GM12878 (cell line): ENCODE data around the gene SOD2. TPM values are rescaled to one million over a fixed set of nuclear protein-coding genes. Genes with fewer than 3 reads are reported as not detected.

ENCODE experiments used
- ATAC-seq: fragments of 200-7000 bp; cut with Tn5 transposase; 3 replicates; pipeline ENCODE4 v1.9.1; 2020; ENCODE audit warnings: mild to moderate bottlenecking, moderate library complexity
- BruUV-seq: library from RNA; stranded (reverse); fragments of 400-500 nt; replicated peaks from 2 replicates; lab custom pipeline; 2021; lab: Mats Ljungman, UMichigan
- CTCF ChIA-PET: fragments of 300-600 bp; sonication (Branson Sonifier 250); formaldehyde crosslinking; extraction: SDS; loops from one replicate; lab custom pipeline; 2021; ENCODE audit warnings: inconsistent platforms; lab: Yijun Ruan, JAX
- POLR2A ChIA-PET: fragments of 350-600 bp; formaldehyde crosslinking; extraction: SDS; loops from one replicate; lab custom pipeline; 2021; ENCODE audit warnings: inconsistent platforms; lab: Charles Lee
- RAD21 ChIA-PET: fragments of 300-600 bp; sonication (Branson Sonifier 250); formaldehyde crosslinking; loops from one replicate; lab custom pipeline; 2023; ENCODE audit warnings: antibody characterized with exemption; ENCODE audit not compliant: unreplicated experiment; lab: Charles Lee
- SMC1A ChIA-PET: fragments of 300-600 bp; sonication (Branson Sonifier 250); formaldehyde crosslinking; loops from one replicate; lab custom pipeline; 2023; ENCODE audit not compliant: unreplicated experiment, uncharacterized antibody; lab: Charles Lee
- DNase-seq: peaks from one replicate; pipeline ENCODE4 v3.0.0-alpha.2; 2011; ENCODE audit warnings: low read depth, low spot score
- FAIRE-seq: peaks from 3 replicates; lab custom pipeline; 2011; peaks lifted over from hg19 to GRCh38; lab: Jason Lieb, UNC
- H2AFZ ChIP-seq: 2 replicates; pipeline ENCODE4 v1.6.0; 2011; ENCODE audit warnings: low read depth, low read length, control low read depth; ENCODE audit not compliant: control insufficient read depth
- H3K27ac ChIP-seq: 2 replicates; pipeline ENCODE4 v1.5.1; 2011; ENCODE audit warnings: control low read depth; ENCODE audit not compliant: control insufficient read depth, insufficient read depth
- H3K27me3 ChIP-seq, 2 experiments: replicated peaks in 1 of 2; 2 replicates each; pipeline versions ENCODE4 v1.6.0 to v1.6.1; 2011; ENCODE audit warnings: low read length in 1 of 2; ENCODE audit not compliant: control insufficient read depth in 2 of 2, insufficient read depth in 2 of 2
- H3K36me3 ChIP-seq, 2 experiments: 2 replicates each; pipeline ENCODE4 v1.5.1; 2011; ENCODE audit warnings: low read length in 1 of 2; ENCODE audit not compliant: control insufficient read depth in 2 of 2, insufficient read depth in 2 of 2
- H3K4me1 ChIP-seq: 2 replicates; pipeline ENCODE4 v1.6.1; 2011; ENCODE audit warnings: mild to moderate bottlenecking, low read length, moderate library complexity, mixed read lengths; ENCODE audit not compliant: control insufficient read depth, insufficient read depth
- H3K4me2 ChIP-seq: 2 replicates; pipeline ENCODE4 v1.6.0; 2011; ENCODE audit warnings: control low read depth; ENCODE audit not compliant: control insufficient read depth, insufficient read depth
- H3K4me3 ChIP-seq: fragments of 200-600 bp; sonication (generic); 2 replicates; pipeline ENCODE4 v1.5.1; 2016
- H3K79me2 ChIP-seq: 2 replicates; pipeline ENCODE4 v1.6.0; 2011; ENCODE audit warnings: low read length; ENCODE audit not compliant: control insufficient read depth, insufficient read depth
- H3K9ac ChIP-seq: 2 replicates; pipeline ENCODE4 v1.8.0; 2011; ENCODE audit warnings: low read length, control low read depth, mixed read lengths; ENCODE audit not compliant: control insufficient read depth, insufficient read depth
- H3K9me3 ChIP-seq: replicated peaks from 3 replicates; pipeline ENCODE4 v1.5.1; 2011; ENCODE audit warnings: mild to moderate bottlenecking, low read length; ENCODE audit not compliant: control insufficient read depth, insufficient read depth
- H4K20me1 ChIP-seq: 2 replicates; pipeline ENCODE4 v1.6.0; 2011; ENCODE audit not compliant: control insufficient read depth, insufficient read depth
- BCL11A ChIP-seq: IDR thresholded peaks from 2 replicates; pipeline ENCODE4 v1.6.1; 2011; ENCODE audit warnings: low read depth, low read length
- FOXK2 ChIP-seq: fragments of 450-650 bp; IDR thresholded peaks from 2 replicates; pipeline ENCODE4 v1.6.1; 2017; ENCODE audit warnings: mild to moderate bottlenecking, moderate library complexity
- JUNB ChIP-seq: IDR thresholded peaks from 2 replicates; pipeline ENCODE4 v1.6.1; 2016; ENCODE audit warnings: antibody characterized with exemption, mild to moderate bottlenecking
- MEF2B ChIP-seq: fragments of 450-650 bp; IDR thresholded peaks from 2 replicates; pipeline ENCODE4 v1.6.1; 2018; ENCODE audit warnings: mild to moderate bottlenecking, moderate library complexity; ENCODE audit not compliant: partially characterized antibody, poor library complexity, severe bottlenecking
- MTA2 ChIP-seq: fragments of 450-650 bp; IDR thresholded peaks from 2 replicates; pipeline ENCODE4 v1.6.1; 2016; ENCODE audit warnings: low read depth, mild to moderate bottlenecking, moderate library complexity
- MTA3 ChIP-seq: IDR thresholded peaks from 2 replicates; pipeline ENCODE4 v1.6.1; 2012; ENCODE audit warnings: low read length, inconsistent platforms, borderline replicate concordance
- MXI1 ChIP-seq: fragments of 150-350 bp; IDR thresholded peaks from 2 replicates; pipeline ENCODE4 v1.6.1; 2011; ENCODE audit warnings: low read depth, mild to moderate bottlenecking, inconsistent platforms, low read length, improper control_type of control experiment
- NFIC ChIP-seq: IDR thresholded peaks from 2 replicates; pipeline ENCODE4 v1.6.1; 2012; ENCODE audit warnings: low read depth, mild to moderate bottlenecking, inconsistent platforms, low read length, moderate library complexity
- RAD51 ChIP-seq: fragments of 450-650 bp; IDR thresholded peaks from 2 replicates; pipeline ENCODE4 v1.6.1; 2016; ENCODE audit warnings: moderate library complexity, mild to moderate bottlenecking, inconsistent platforms
- RELB ChIP-seq: fragments of 450-650 bp; IDR thresholded peaks from 2 replicates; pipeline ENCODE4 v1.6.1; 2017; ENCODE audit warnings: low read depth, mild to moderate bottlenecking, moderate library complexity
- RUNX3 ChIP-seq: IDR thresholded peaks from 2 replicates; pipeline ENCODE4 v1.6.1; 2012; ENCODE audit warnings: low read length, inconsistent platforms
- ZNF384 ChIP-seq: IDR thresholded peaks from 2 replicates; pipeline ENCODE4 v1.6.1; 2012; ENCODE audit warnings: low read depth, mild to moderate bottlenecking, low read length, improper control_type of control experiment, borderline replicate concordance
- WGBS: methylation state at CpG from one replicate; pipeline ENCODE4 v1.1.6; 2016; ENCODE audit warnings: low lambda C conversion rate; ENCODE audit not compliant: insufficient replicate concordance, insufficient coverage; ENCODE audit errors: missing lambda C conversion rate; 5-methylcytosine and 5-hydroxymethylcytosine counted together
- in situ Hi-C: fragments of 300-500 bp; cut with MboI; formaldehyde crosslinking; loops from 9 replicates; pipeline ENCODE4 v1.14.3; 2018; ENCODE audit warnings: mixed read lengths
- intact Hi-C: fragments of 100-400 bp; cut with micrococcal nuclease; formaldehyde crosslinking; loops from one replicate; pipeline ENCODE4 v1.14.2; 2022; ENCODE audit not compliant: unreplicated experiment
- polyA plus RNA-seq, 11 experiments: library from polyadenylated mRNA; depleted of rRNA in 4 of 11; unstranded in 6 of 11; stranded (reverse) in 5 of 11; fragments of >200 nt; fragmentation: Nextera tagmentation in 4 of 11; fragmentation: Illumina TruSeq in 1 of 11; extraction: Ambion mirVana in 4 of 11; extraction: Trizol in 1 of 11; gene quantifications; 1 replicate in 1 of 11; 2 replicates in 10 of 11; pipeline versions ENCODE4 v1.2.1 to v1.2.3, GENCODE V29; 2011 to 2016; ENCODE audit warnings: inconsistent platforms in 2 of 11, missing spikeins in 2 of 11, low read depth in 1 of 11
- total RNA-seq, 4 experiments: library from RNA; depleted of rRNA in 3 of 4; stranded (reverse); fragments of >200 nt in 3 of 4; fragmentation: Illumina TruSeq in 1 of 4; extraction: Trizol in 1 of 4; gene quantifications; 2 replicates each; pipeline versions ENCODE4 v1.2.1 to v1.2.3, GENCODE V29; 2013 to 2021

Gene SOD2
- total and polyA plus RNA-seq, 10 of the 15 experiments (the other 5 are each of a cell fraction or from before 2014, with no cell fraction given), result 12.1 to 55.8 (median 39.1) TPM

- no peaks in the 10 kb centered on the region for H3K4me1 ChIP-seq
- FAIRE-seq, result no peak
- H2AFZ ChIP-seq, result no peak overlapping the region
Measured at GRCh38 chr6:159730332-159730676, 37.3 kb upstream of the SOD2 start.

More at GRCh38 chr6:159730332-159730676, 37.3 kb upstream of the SOD2 start:
- H3K9ac ChIP-seq, result peak overlapping the region; percentile 94; the same call in 1 of the 2 replicates
- no TSS peak for BruUV-seq
- ChIA-PET POLR2A (interaction anchor here (1.0 to 6.8 kb wide), 4 partner anchors 31 to 249 kb away, joined by 3 to 85 read pairs (median 14); partner anchors contain the start of genes ACAT2, MRPL18 and TCP1), CTCF (interaction anchor here (1.0 to 2.9 kb wide), 4 partner anchors 10 to 201 kb away, joined by 3 to 15 read pairs (median 3); no protein-coding TSS in a partner anchor), RAD21 (interaction anchor here (1.2 to 5.1 kb wide), 3 partner anchors 39 to 199 kb away, joined by 4 to 52 read pairs (median 5); partner anchors contain the start of genes MRPL18 and TCP1), SMC1A (interaction anchor here (1.2 to 11.1 kb wide), 7 partner anchors 7 to 60 kb away, joined by 4 to 108 read pairs (median 12); partner anchors contain the start of genes ACAT2, MRPL18, SOD2 and TCP1)
- in situ Hi-C loops (no loop called here), intact Hi-C loops (no loop called here)
- peak overlapping the region; percentile 14 for H3K27ac ChIP-seq
- H4K20me1 ChIP-seq, result no peaks in the 10 kb centered on the region
- no peaks in the 10 kb centered on the region for H3K27me3 ChIP-seq
- WGBS, result 8% methylated on average over 6 of the region's 6 CpGs
- ATAC-seq (no peak), DNase-seq (no peak)
- peaks cover 98% of the 10 kb centered on the region for H3K79me2 ChIP-seq
- peak overlapping the region; percentile 32 for H3K4me2 ChIP-seq
- H3K36me3 ChIP-seq, result no peaks in the 10 kb centered on the region; a peak in 1 of 4 replicates
- H3K4me3 ChIP-seq, result peak overlapping the region; percentile 81
- TF ChIP-seq BCL11A (no peak), JUNB (peak; percentile 12; the same call in 1 of the 2 replicates), MTA2 (peak; percentile 54; the same call in 1 of the 2 replicates), RUNX3 (peak; percentile 29; the same call in 1 of the 2 replicates), RELB (peak; percentile 26; the same call in 1 of the 2 replicates), NFIC (peak; percentile 18; the same call in 1 of the 2 replicates), RAD51 (0 out of 2 replicates have a peak, but pooled peaks have one; percentile 17), MEF2B (peak; percentile 74), MTA3 (no peak), MXI1 (no peak), ZNF384 (peak; percentile 52; the same call in 1 of the 2 replicates), FOXK2 (no peak)
- no peaks in the 10 kb centered on the region for H3K9me3 ChIP-seq
